Panc1 (cell line): ENCODE data around the gene POLE.

Experiments used
- CTCF ChIP-seq: fragments of 450-650 bp; IDR thresholded peaks from 2 replicates; pipeline ENCODE4 v1.5.1; 2017; ENCODE audit warnings: mild to moderate bottlenecking
- POLR2AphosphoS5 ChIP-seq: IDR thresholded peaks from 2 replicates; pipeline ENCODE4 v1.6.1; 2012; ENCODE audit warnings: mild to moderate bottlenecking, low read depth, low read length, moderate library complexity
- REST ChIP-seq, 2 experiments: IDR thresholded peaks; 2 replicates each; pipeline ENCODE4 v1.6.1; 2011 to 2012; ENCODE audit warnings: low read depth in 2 of 2, control low read depth in 1 of 2, low read length in 1 of 2, mild to moderate bottlenecking in 1 of 2, moderate library complexity in 1 of 2; ENCODE audit not compliant: insufficient read depth in 1 of 2
- TCF7L2 ChIP-seq: IDR thresholded peaks from 2 replicates; pipeline ENCODE4 v1.6.1; 2011; ENCODE audit warnings: mild to moderate bottlenecking, low read depth, low read length, inconsistent platforms

GRCh38 chr12:132587781-132588180 is 99.4 kb downstream of the POLE start:
- TF ChIP-seq CTCF = no peak
- no peak for TF ChIP-seq POLR2AphosphoS5
- TF ChIP-seq REST (IDR thresholded peaks at IDR 0.05; ENCODE audit: insufficient read depth in 1 of 2, low read depth in 2 of 2, low read length in 1 of 2) = no peak
- TF ChIP-seq TCF7L2 = no peak
